Measurements from ENCODE around the gene FZD2.

FZD2 gene

GRCh38 chr17:44527102-44527501 lies 30.2 kb upstream of the FZD2 start:
- Histone ChIP-seq H3K4me3 (no peak overlapping the region), H3K4me1 (no peaks in the 10 kb centered on the region), H3K36me3 (no peaks in the 10 kb centered on the region), H3K27ac (no peak overlapping the region), H3K9me3 (no peaks in the 10 kb centered on the region), H3K27me3 (peaks cover 0 to 13% of the 10 kb centered on the region in 2 donors)
- TF ChIP-seq, protein P1, sequence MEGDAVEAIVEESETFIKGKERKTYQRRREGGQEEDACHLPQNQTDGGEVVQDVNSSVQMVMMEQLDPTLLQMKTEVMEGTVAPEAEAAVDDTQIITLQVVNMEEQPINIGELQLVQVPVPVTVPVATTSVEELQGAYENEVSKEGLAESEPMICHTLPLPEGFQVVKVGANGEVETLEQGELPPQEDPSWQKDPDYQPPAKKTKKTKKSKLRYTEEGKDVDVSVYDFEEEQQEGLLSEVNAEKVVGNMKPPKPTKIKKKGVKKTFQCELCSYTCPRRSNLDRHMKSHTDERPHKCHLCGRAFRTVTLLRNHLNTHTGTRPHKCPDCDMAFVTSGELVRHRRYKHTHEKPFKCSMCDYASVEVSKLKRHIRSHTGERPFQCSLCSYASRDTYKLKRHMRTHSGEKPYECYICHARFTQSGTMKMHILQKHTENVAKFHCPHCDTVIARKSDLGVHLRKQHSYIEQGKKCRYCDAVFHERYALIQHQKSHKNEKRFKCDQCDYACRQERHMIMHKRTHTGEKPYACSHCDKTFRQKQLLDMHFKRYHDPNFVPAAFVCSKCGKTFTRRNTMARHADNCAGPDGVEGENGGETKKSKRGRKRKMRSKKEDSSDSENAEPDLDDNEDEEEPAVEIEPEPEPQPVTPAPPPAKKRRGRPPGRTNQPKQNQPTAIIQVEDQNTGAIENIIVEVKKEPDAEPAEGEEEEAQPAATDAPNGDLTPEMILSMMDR (IDR thresholded peaks at IDR 0.05), result no peak
- intact Hi-C loops (cut with DNase I; ENCODE audit: low total_unique reads), result no loop called here
- DNase-seq, result no peak

GRCh38 chr17:44527954-44528353 lies 29.3 kb upstream of the FZD2 start:
- Histone ChIP-seq H3K27ac (no peak overlapping the region), H3K4me1 (no peaks in the 10 kb centered on the region), H3K4me3 (no peak overlapping the region), H3K27me3 (peaks cover 0 to 13% of the 10 kb centered on the region in 2 donors), H3K36me3 (no peaks in the 10 kb centered on the region), H3K9me3 (no peaks in the 10 kb centered on the region)
- TF ChIP-seq, protein P1 (IDR thresholded peaks at IDR 0.05), result no peak
- intact Hi-C loops (cut with DNase I; ENCODE audit: low total_unique reads), result no loop called here
- no peak for DNase-seq

GRCh38 chr17:44529864-44530263 lies 27.4 kb upstream of the FZD2 start:
- intact Hi-C loops (cut with DNase I; ENCODE audit: low total_unique reads), result no loop called here
- peaks cover 0 to 8% (median 0%) of the 10 kb centered on the region in 4 donors for H3K4me1 ChIP-seq
- H3K4me3 ChIP-seq, result no peak overlapping the region
- H3K36me3 ChIP-seq, result no peaks in the 10 kb centered on the region
- no peak overlapping the region for H3K27ac ChIP-seq
- TF ChIP-seq, protein P1 (IDR thresholded peaks at IDR 0.05), result no peak
- peaks cover 0 to 13% of the 10 kb centered on the region in 2 donors for H3K27me3 ChIP-seq
- no peaks in the 10 kb centered on the region for H3K9me3 ChIP-seq
- no peak for DNase-seq

GRCh38 chr17:44530896-44531418 lies 26.3 kb upstream of the FZD2 start:
- Histone ChIP-seq H3K36me3 (no peaks in the 10 kb centered on the region), H3K9me3 (no peaks in the 10 kb centered on the region), H3K4me1 (peaks cover 0 to 8% (median 0%) of the 10 kb centered on the region in 4 donors), H3K4me3 (no peak overlapping the region), H3K27ac (no peak overlapping the region), H3K27me3 (peaks cover 0 to 13% of the 10 kb centered on the region in 2 donors)
- intact Hi-C loops (cut with DNase I; ENCODE audit: low total_unique reads), result no loop called here
- DNase-seq, result no peak
- TF ChIP-seq, protein P1 (IDR thresholded peaks at IDR 0.05), result no peak

GRCh38 chr17:44533533-44534246 lies 23.6 kb upstream of the FZD2 start:
- intact Hi-C loops (cut with DNase I; ENCODE audit: low total_unique reads), result loop anchor here (1.0 kb wide), 1 partner anchor 106 kb away; no protein-coding TSS in a partner anchor
- TF ChIP-seq, protein P1 (IDR thresholded peaks at IDR 0.05), result peak; percentile 96 to 98
- H3K9me3 ChIP-seq, result no peaks in the 10 kb centered on the region
- DNase-seq, result peak; percentile 89 to 92
- H3K4me1 ChIP-seq, result peaks cover 0 to 8% (median 0%) of the 10 kb centered on the region in 4 donors
- H3K4me3 ChIP-seq, result peak overlapping the region in 1 of 2 donors; percentile 28
- H3K36me3 ChIP-seq, result no peaks in the 10 kb centered on the region
- no peaks in the 10 kb centered on the region for H3K27me3 ChIP-seq
- H3K27ac ChIP-seq, result peak overlapping the region in 1 of 2 donors; percentile 43

Measured in tibial artery (tissue), 4 donors.